H1 (cell line): ENCODE data around the gene TRIM24. TPM values are rescaled to one million over a fixed set of nuclear protein-coding genes. Genes with fewer than 3 reads are reported as not detected.

Source experiments
- ATF2 ChIP-seq: IDR thresholded peaks from 2 replicates; pipeline ENCODE4 v1.6.1; 2012; ENCODE audit warnings: low read length, inconsistent platforms
- FOSL1 ChIP-seq: IDR thresholded peaks from 2 replicates; pipeline ENCODE4 v1.6.1; 2011; ENCODE audit warnings: mild to moderate bottlenecking, low read depth, low read length, moderate library complexity; ENCODE audit not compliant: insufficient read depth
- POLR2AphosphoS5 ChIP-seq: IDR thresholded peaks from 2 replicates; pipeline ENCODE4 v1.6.1; 2011; ENCODE audit warnings: low read depth, low read length
- polyA plus RNA-seq, 7 experiments: library from polyadenylated mRNA; depleted of rRNA in 3 of 7; stranded (reverse) in 5 of 7; unstranded in 2 of 7; fragments of >200 nt in 5 of 7; fragments of 200-250 nt in 2 of 7; gene quantifications; 1 replicate in 5 of 7; 2 replicates in 1 of 7; 4 replicates in 1 of 7; pipeline versions ENCODE4 v1.2.1 to v1.2.3, GENCODE V29; 2011 to 2013; ENCODE audit warnings: missing spikeins in 2 of 7, mixed read lengths in 2 of 7
- total RNA-seq: library from RNA; stranded (reverse); fragmentation: NEBNext Ultra II Directional; extraction: Animal tissue kit (Norgen Biotek cat#: 25700); gene quantifications from 2 replicates; pipeline ENCODE4 v1.2.1, GENCODE V29; 2021

The TRIM24 gene
- total and polyA plus RNA-seq, 2 of the 8 experiments (the other 6 are each of a cell fraction or from before 2014, with no cell fraction given) = 67.6 to 149 TPM

- no peak for TF ChIP-seq POLR2AphosphoS5
- no peak for TF ChIP-seq ATF2
- TF ChIP-seq FOSL1 = no peak
Measured at GRCh38 chr7:138584696-138585095, 124.6 kb downstream of the TRIM24 start (continued).
